ENCODE results near the gene CHIT1.

- TF ChIP-seq POLR2AphosphoS5 (IDR thresholded peaks at IDR 0.05; ENCODE audit: borderline replicate concordance, low read depth, low read length), result no peak
- no peak for TF ChIP-seq EZH2 (IDR thresholded peaks at IDR 0.05)
Measured at GRCh38 chr1:203210350-203210749, 19.1 kb downstream of the CHIT1 start.
